GM21576 (cell line): ENCODE measurements around the gene ITM2B.

Source experiments
- ATAC-seq: cut with Tn5 transposase; IDR thresholded peaks from one replicate; pipeline ENCODE4 v1.9.1; 2021; ENCODE audit warnings: mild to moderate bottlenecking, moderate library complexity; ENCODE audit not compliant: unreplicated experiment

Gene ITM2B

GRCh38 chr13:48255090-48255489 lies 22.1 kb downstream of the ITM2B start:
- ATAC-seq: no peak

GRCh38 chr13:48255954-48256353 lies 22.9 kb downstream of the ITM2B start:
- no peak for ATAC-seq

DNA sequence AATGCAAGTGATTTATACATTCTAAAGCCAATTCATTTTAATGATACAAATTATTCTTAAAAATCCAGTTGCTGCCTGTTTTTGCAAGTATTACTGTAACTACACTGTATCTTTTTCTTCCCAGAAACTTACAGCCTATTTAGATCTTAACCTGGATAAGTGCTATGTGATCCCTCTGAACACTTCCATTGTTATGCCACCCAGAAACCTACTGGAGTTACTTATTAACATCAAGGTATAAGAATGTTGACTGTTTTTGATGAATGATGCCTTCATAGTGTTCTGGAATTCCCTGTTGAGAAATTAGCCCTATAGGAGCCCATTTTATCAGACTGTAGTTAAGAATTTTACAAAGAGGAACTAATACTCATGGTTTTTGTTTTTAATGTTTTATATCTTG lies 25.0 kb downstream of the ITM2B start:
- ATAC-seq: no peak

DNA sequence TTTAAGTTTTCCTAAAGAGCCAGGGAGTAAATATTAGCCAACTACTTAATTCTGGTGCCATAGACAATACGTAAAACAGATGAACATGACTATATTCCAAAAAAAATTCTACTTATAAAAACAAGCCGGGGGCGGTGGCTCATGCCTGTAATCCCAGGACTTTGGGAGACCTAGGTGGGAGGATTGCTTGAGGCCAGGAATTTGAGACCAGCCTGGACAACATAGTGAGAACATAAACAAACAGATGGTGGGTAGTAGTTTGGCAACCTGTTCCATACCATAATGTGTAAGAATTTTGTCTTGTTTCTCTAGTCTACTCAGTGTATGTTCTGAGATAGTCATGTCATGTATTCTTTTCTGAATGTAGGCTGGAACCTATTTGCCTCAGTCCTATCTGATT lies 25.4 kb downstream of the ITM2B start:
- no peak for ATAC-seq

DNA sequence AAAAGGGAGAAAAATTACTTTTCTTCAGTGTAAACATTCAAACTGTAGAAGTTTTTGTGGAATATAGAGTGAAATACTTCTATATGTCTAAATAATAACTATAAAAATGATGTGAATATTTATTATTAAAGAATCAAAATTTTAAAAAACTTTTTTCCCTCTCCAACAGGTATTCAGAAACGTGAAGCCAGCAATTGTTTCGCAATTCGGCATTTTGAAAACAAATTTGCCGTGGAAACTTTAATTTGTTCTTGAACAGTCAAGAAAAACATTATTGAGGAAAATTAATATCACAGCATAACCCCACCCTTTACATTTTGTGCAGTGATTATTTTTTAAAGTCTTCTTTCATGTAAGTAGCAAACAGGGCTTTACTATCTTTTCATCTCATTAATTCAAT lies 28.0 kb downstream of the ITM2B start:
- no peak for ATAC-seq

DNA sequence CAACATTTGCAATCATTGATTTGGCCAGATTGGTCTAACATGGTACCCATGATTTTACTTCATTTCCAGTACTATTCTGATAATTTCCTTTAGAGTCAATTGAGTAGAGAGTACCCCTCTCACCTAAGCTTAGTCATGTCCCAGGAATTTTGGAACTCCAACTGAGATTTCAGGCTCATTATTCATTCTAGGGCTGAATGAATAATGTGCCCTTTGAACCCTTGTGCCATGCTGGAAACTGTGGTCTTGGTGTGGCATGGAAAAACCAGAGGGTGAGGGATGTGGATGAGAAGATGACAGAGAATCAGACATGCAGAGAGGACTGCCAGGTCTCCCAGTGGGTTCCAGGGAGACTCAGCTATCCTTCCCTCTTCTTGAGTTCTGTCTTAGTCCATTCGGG lies 30.2 kb downstream of the ITM2B start:
- ATAC-seq: no peak

- no peak for ATAC-seq
Observed at GRCh38 chr13:48264058-48264457, 31.1 kb downstream of the ITM2B start.

DNA sequence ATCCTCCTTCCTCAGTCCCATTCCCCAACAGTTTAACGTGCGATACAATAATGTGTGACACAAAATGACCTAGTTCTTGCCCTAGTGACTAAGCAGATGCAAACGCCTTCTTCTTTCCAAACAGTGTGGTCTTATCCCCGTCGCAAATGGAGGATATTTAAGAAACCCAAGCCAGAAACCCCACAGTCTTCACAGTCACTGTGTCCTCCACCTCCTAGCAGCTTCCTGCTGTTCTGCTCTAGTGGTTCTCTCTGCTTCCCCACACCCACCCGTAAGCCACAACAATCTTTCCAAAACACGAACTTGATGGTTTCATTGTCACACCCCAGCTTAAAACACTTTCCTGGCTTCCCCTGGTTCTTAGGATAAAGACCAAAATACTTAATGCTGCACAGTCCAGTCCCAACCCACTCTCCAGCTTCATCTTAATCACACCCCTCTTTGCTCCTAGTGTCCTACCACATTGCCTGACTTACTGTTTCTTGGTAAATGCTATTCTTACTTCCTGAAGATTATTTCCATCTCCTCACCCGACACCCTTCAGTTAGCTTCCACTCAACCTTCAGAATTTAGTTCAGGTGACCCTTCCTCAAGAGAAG lies 32.3 kb downstream of the ITM2B start:
- no peak for ATAC-seq

DNA sequence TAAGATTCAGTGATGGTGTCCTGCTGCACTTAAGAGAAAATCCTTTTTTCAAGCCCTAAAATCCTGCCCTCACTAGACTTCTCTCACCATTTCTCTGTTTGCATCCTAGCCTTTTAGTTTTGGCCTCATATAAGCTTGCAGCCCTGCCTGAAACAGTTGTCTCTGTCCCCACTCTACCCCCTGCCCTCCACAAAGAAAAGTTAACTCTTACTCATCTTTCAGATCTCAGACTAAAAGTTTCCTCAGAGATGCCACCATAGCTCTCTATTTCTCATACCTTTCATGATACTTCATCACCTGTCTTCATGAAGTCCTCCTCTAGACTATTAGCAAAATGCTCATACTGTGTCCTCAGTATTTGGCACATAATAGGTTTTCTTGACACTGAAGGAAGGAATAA lies 33.1 kb downstream of the ITM2B start:
- no peak for ATAC-seq

- ATAC-seq: no peak
Observed at GRCh38 chr13:48266701-48267639, 34.0 kb downstream of the ITM2B start.

DNA sequence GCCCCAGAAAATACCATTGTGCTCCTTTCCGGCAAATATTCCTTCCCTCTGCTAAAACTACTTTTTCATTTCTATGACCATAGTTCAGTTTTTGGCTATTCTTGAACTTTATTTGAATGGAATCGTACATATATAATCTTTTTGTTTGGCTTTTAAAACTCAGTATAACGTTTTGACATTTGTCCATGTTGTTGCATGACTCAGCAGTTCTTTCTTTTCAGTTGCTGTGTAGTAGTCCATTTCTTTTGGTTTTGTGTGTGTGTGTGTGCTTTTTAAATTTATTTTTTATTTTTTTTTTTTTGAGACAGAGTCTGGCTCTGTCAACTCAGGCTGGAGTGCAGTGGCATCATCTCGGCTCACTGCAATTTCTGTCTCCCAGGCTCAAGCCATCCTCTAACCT lies 35.0 kb downstream of the ITM2B start:
- ATAC-seq: no peak

GRCh38 chr13:48273346-48273745 lies 40.3 kb downstream of the ITM2B start:
- no peak for ATAC-seq

DNA sequence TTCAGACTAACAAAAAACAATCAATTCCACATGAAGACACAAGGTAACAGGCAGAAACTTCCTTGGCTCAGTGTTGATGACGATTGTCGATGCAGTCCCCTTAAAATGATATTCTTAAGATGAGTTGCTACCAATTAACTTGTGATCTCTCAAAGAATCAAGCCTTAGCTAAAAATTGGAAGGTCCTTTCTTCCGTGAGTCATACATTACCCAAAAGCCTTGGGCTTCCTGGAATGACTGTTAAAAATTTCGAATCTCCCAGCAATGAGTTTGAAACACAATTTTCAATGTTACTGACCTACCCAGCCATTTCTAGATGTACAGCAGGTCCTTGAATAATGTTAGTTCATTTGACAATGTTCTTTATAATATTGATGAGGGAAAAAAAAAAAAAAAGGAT lies 42.5 kb downstream of the ITM2B start:
- ATAC-seq: no peak

- no peak for ATAC-seq
Observed at GRCh38 chr13:48278806-48279205, 45.8 kb downstream of the ITM2B start.

GRCh38 chr13:48281556-48281955 lies 48.5 kb downstream of the ITM2B start:
- no peak for ATAC-seq

- no peak for ATAC-seq
Observed at GRCh38 chr13:48291730-48292129, 58.7 kb downstream of the ITM2B start.

GRCh38 chr13:48292650-48293049 lies 59.6 kb downstream of the ITM2B start:
- no peak for ATAC-seq

DNA sequence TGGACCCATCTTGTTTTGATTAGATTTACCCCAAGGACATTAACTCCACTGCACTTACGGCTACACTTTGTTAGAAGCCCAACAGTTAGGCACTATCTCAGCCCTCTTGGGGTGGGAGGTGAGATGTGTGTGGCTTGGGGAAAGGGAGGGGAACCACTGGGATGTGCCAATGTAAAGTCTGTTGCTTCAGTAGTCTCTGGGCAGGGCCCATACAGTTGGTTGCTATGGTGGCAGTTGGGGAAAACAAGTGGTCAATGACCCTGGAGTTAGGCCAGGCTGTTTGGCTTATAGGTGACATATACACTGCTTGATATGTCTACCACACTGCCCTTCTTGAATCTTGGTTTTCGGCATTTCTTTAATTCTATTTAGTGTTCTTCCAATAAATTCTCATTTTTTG lies 61.6 kb downstream of the ITM2B start:
- no peak for ATAC-seq

DNA sequence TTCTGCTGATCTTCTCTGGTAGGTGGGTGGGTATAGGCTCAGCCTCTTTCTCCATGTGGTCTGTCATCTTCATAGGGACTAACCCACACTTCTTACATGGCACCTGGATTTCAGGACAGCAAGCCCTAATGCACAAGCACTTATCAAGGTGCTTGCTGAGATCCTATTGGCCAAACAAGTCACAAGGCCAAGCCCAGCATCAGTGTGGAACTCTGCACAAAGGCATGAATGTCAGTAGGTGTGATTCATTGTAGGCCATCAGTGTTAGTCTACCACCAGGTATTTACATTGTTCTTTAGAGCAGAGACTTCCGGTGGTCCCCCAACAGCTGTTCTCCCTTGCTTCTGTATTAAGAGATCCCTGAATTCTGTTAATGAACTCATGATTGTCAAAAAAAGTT lies 62.3 kb downstream of the ITM2B start:
- ATAC-seq: no peak

- no peak for ATAC-seq
Observed at GRCh38 chr13:48296528-48296927, 63.5 kb downstream of the ITM2B start.

DNA sequence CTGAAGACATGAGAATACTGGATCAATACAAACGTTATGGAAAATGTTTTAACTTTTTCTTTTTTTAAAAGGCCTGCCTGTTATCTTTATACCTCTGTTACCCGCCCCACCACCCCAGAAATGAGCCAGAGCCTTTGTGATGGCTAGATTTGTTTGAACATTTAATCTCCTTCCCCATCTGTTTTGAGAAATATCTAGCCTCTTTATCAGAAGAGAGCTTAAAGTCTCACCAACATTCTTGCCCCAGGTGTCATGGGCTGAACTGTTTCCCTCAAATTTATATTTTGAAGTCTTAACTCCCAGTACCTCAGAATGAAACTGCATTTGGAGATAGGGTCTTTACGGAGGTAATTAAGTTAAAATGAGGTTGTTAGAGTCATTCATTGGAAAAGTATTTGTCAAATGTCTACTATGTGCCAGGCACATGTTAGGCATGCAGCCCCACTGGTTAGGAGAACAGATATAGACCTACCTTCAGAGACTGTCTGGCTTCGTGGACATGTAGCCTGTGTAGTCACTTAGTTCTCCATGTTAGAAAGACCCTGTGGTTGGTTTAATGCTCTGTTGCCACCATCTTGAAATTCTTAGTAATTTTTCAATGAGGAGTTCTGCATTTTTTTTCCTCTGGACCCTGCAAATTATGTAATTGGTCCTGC lies 64.3 kb downstream of the ITM2B start:
- ATAC-seq: no peak

DNA sequence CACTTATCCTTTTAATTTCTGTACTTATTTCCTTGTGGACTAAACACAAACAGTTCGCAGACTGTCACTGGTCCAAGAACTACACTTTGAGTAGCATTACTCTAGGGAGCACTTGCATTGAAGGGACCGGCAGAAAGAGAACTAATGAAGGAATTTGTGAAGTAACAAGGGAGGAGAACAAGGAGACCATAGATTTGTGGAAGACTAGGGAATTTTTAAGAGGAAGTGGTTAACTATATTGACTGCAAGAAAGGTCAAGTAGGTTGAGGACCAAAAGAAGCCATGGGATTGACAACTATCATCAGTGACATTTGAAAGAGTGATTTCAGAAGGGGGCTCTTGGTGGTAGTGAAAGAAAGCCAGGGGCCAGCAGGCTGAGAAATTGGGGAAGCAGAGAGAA lies 66.6 kb downstream of the ITM2B start:
- ATAC-seq: no peak
